Subcutaneous adipose tissue (tissue), 4 donors: ENCODE results near the gene FRAT2. TPM values are rescaled to one million over a fixed set of nuclear protein-coding genes. Genes with fewer than 3 reads are reported as not detected.

Experiments
- total RNA-seq, 4 donors: library from RNA; depleted of rRNA; stranded (reverse); fragments of >200 nt; gene quantifications; one replicate each; pipeline ENCODE4 v1.1.0, GENCODE V29; 2016
- TF ChIP-seq, protein P1 (sequence below): fragments of 450-650 bp; IDR thresholded peaks from one replicate; pipeline ENCODE4 v1.5.1; 2016; ENCODE audit warnings: low read depth, mild to moderate bottlenecking, control low read depth, antibody characterized with exemption, moderate library complexity

The FRAT2 gene
- total RNA-seq, 4 donors from 2014 or later = 4.4 to 10.2 (median 9.4) TPM

DNA sequence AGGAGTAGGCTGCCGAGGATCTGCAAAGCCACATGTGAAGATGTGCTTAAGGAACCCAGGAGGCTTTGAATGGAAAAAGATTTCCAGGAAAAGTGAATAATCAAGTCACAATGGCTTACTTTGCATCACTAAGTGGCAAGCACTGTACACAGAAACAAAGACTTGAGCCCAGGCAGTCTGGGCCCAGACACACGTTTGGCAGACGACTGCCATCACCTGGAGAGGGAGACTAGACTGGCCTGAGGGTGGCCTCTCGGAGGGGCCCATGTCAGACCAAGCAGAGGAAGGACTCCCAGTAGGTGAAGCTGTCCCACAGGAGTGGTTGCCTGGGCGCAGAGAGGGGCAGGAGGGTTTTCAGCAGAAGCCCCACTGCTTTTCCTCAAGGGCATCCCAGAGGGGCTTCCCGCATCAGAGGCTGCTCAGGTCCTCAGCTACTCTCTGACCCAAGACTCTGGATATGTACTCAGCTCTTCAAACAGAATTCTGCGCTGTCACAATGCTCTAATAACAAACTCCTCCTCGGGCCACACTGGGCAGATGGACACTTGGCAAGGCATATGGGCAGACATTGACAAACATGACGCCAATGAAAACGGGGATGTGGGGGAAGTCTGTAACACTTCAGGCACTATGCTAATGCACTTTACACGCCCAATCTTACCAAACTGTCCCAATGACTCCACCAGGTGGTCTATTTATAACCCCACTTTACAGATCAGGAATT, 27.9 kb upstream of the FRAT2 start:
- TF ChIP-seq, protein P1, sequence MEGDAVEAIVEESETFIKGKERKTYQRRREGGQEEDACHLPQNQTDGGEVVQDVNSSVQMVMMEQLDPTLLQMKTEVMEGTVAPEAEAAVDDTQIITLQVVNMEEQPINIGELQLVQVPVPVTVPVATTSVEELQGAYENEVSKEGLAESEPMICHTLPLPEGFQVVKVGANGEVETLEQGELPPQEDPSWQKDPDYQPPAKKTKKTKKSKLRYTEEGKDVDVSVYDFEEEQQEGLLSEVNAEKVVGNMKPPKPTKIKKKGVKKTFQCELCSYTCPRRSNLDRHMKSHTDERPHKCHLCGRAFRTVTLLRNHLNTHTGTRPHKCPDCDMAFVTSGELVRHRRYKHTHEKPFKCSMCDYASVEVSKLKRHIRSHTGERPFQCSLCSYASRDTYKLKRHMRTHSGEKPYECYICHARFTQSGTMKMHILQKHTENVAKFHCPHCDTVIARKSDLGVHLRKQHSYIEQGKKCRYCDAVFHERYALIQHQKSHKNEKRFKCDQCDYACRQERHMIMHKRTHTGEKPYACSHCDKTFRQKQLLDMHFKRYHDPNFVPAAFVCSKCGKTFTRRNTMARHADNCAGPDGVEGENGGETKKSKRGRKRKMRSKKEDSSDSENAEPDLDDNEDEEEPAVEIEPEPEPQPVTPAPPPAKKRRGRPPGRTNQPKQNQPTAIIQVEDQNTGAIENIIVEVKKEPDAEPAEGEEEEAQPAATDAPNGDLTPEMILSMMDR = no peak

DNA sequence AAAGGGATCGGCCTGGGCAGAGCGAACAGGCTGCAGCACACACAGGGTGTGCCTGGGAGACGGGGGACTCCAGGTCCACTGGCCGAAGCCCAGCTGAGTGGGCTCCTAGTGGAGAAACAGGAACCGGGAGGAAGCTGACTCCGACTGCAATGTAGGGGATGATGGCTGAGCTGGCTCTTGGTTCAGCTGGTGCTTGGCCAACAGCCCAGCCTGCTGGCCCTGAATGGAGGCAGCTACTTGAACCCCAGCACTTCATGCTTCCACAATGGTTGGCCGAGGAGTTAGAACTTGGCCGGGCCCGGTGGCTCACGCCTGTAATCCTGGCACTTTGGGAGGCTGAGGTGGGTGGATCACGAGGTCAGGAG, 27.0 kb upstream of the FRAT2 start:
- TF ChIP-seq, protein P1 = no peak

DNA sequence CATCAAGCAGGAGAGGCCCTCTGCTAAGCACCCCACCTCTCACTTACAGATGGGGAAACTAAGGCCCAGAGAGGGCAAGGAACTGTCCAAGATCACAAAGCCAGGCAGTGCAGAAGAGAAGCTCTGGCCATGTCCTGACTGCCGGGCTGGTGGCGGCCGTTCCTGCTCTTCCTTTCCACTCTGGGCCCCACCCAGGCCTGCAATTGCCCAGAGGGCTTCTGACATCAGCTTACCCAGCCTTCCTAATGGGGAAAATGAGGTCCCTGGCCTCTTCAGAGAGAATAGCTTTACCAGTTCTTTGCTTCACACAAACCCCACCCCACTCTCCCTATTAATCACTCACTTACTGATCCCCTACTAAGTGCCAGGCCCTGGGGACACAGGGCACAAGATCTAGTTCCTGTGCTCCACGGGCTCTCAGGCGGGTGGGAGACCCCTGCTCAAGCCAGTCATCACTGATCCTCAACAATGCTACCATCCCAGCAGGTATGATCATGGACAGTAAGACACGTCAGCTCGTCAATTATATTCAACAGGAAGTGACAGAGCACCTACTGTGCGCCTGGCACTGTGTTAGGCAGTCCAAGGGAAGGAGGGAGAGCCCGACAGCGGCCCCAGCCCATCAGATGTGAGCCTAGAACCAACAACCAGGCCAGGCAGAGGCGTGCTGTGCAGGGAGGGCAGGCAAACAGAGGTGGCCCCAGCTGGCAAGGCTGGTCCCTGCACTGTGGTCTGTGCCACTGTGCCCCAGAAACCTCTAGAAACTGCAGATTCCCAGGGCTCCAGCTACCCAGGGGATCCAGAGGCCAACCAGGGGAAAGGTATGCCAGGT, 26.4 kb upstream of the FRAT2 start:
- TF ChIP-seq, protein P1 = no peak

DNA sequence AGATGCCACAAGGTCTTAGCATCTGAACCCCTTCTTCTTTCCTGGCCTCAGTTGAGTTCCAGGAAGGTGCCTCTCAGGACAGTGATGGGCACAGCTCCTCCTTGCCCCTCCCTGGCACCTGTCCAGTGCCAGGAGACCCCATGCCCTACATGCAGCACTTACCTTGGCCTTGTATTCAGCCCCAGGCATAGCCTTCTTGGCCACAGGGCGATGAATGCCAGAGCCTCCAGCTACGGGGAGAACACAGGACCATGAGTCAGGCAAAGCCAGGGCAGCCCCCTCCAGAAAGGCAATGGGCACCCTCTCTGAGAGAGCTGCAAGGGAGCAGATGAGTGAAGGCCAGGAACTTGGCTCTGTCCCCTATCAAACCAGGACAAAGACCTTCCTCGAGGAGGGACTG, 24.3 kb upstream of the FRAT2 start:
- TF ChIP-seq, protein P1 = no peak

DNA sequence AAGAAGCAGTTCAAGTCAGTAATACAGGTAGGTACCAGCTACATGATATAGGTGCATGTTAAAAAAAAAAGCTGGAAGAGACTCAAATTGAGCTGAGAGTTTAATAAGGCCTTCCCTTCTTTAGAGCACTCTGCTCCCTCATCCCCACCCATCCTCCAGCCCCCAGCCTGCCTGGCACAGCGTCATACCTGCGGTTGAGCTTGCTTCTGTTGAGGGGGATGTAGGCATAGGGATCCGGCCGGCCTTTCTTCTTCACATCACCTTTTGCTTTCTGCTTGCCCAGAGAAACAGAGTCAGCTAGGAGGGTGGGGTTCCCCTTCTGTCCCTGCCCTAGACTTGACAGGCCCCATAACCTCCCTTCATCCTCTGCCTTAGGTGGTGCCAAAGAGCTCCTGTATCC, 23.8 kb upstream of the FRAT2 start:
- TF ChIP-seq, protein P1 = no peak

DNA sequence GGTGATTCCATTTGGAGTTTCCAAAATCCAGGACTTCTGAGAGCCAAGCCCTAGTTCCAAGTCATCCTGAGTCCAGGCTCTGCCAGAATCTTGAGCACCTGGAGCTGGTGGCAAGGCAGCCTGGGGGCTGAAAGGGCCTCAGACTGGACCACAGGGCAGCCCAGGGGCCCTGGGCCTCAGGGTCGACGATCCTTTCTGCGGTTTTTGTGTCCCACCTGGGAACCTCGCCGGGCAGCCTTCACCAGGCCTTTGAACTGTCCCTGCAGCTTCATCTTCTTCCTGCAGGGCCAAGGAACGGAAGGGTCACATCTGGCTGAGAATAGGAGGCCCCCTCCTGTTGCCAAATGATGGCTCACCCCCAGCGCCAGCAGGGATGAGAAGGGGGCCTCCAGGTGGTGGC, 22.4 kb upstream of the FRAT2 start:
- TF ChIP-seq, protein P1 = no peak

DNA sequence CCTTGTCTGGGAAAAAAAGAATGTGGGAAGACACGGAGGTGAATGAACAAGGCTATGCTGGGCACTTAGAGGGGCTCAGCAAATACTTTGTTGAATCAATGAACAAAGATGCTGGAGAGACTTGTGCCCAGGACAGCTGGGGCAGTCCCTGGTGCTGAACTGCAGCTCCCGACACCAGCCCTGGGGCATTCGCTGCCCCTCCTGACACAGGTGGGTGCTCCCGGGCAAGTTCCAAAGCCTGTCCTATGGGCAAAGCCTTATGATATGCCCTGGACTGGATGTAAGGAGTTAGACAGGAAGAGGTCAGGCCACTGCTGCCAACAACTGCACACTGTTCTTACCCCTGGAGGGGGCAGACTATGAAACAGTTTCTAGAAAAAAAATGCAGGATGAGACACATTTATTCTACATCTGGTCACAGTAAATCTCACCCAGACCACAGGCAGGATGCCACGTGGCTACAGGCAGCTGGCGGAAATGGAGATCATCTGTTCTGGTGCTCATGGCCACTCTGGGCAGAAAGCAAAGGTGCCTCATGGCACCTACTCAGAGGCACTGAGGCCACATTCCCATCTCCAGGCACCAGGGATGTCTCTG, 21.9 kb upstream of the FRAT2 start:
- TF ChIP-seq, protein P1 = no peak
